Natural killer cell (primary cell): ENCODE results near the gene YPEL5. TPM values are rescaled to one million over a fixed set of nuclear protein-coding genes. Genes with fewer than 3 reads are reported as not detected.

ENCODE experiments used
- ATAC-seq, 3 donors: fragments of 150-1000 bp in 2 of 3; fragments of 200-7000 bp in 1 of 3; cut with Tn5 transposase; 1 replicate in 1 of 3; 2 replicates in 2 of 3; pipeline ENCODE4 v1.10.0; 2021; ENCODE audit warnings: mild to moderate bottlenecking in 2 of 3, moderate library complexity in 2 of 3
- DNase-seq, 2 donors: peaks; one replicate each; pipeline versions ENCODE4 v3.0.0 to v3.0.0-alpha.2; 2013 to 2021; ENCODE audit warnings: mixed read lengths in 1 of 2
- H3K27ac ChIP-seq: one replicate; pipeline ENCODE4 v1.5.1; 2013; ENCODE audit warnings: mild to moderate bottlenecking, low read length
- H3K27me3 ChIP-seq: one replicate; pipeline ENCODE4 v1.6.1; 2013; ENCODE audit warnings: low read length; ENCODE audit not compliant: control insufficient read depth, insufficient read depth
- H3K36me3 ChIP-seq: one replicate; pipeline ENCODE4 v1.6.1; 2013; ENCODE audit warnings: low read length; ENCODE audit not compliant: control insufficient read depth, insufficient read depth
- H3K4me1 ChIP-seq: one replicate; pipeline ENCODE4 v1.6.1; 2013; ENCODE audit warnings: low read length; ENCODE audit not compliant: control insufficient read depth, insufficient read depth
- H3K4me3 ChIP-seq: one replicate; pipeline ENCODE4 v1.5.1; 2013; ENCODE audit warnings: low read length
- H3K9me3 ChIP-seq: one replicate; pipeline ENCODE4 v1.6.1; 2013; ENCODE audit warnings: low read length; ENCODE audit not compliant: control insufficient read depth, insufficient read depth
- H3K27ac Mint-ChIP-seq, 2 donors: one replicate each; pipeline ENCODE4 v1.8.0; 2022; ENCODE audit warnings: mild to moderate bottlenecking in 2 of 2, mixed read lengths in 2 of 2, moderate library complexity in 1 of 2
- H3K27me3 Mint-ChIP-seq, 2 donors: one replicate each; pipeline ENCODE4 v1.8.0; 2022; ENCODE audit warnings: low read depth in 2 of 2, mixed read lengths in 2 of 2
- H3K36me3 Mint-ChIP-seq: one replicate; pipeline ENCODE4 v1.8.0; 2022; ENCODE audit warnings: mixed read lengths
- H3K4me1 Mint-ChIP-seq, 2 donors: one replicate each; pipeline ENCODE4 v1.8.0; 2022; ENCODE audit warnings: mixed read lengths in 2 of 2
- H3K4me3 Mint-ChIP-seq: one replicate; pipeline ENCODE4 v1.8.0; 2022; ENCODE audit warnings: mild to moderate bottlenecking, moderate library complexity, mixed read lengths
- H3K9me3 Mint-ChIP-seq, 2 donors: one replicate each; pipeline ENCODE4 v1.8.0; 2022; ENCODE audit warnings: mixed read lengths in 2 of 2
- CTCF ChIP-seq: fragments of 200-600 bp; IDR thresholded peaks from one replicate; pipeline ENCODE4 v1.8.0; 2022; ENCODE audit warnings: antibody characterized with exemption
- WGBS: methylation state at CpG from one replicate; pipeline ENCODE4 v1.1.7; 2013; ENCODE audit warnings: missing lambda C conversion rate; ENCODE audit not compliant: insufficient coverage; 5-methylcytosine and 5-hydroxymethylcytosine counted together
- intact Hi-C: fragments of 100-400 bp; cut with micrococcal nuclease; formaldehyde crosslinking; loops from one replicate; pipeline ENCODE4 v1.14.2; 2022
- total RNA-seq, 4 donors: library from RNA; stranded (reverse); fragments of 120-200 nt in 1 of 4; gene quantifications; one replicate each; pipeline versions ENCODE4 v1.2.3 to v1.2.4, GENCODE V29; 2013 to 2022

Gene YPEL5
- total RNA-seq, 3 donors from 2014 or later (not counting 1 experiment from before 2014, with no cell fraction given): 569 to 1,094 (median 800) TPM

GRCh38 chr2:30194421-30194820, 47.6 kb downstream of the YPEL5 start:
- TF ChIP-seq CTCF: no peak
- H3K4me3 ChIP-seq: no peak overlapping the region
- WGBS: 89% methylated on average over 7 of the region's 7 CpGs
- no peaks in the 10 kb centered on the region for H3K4me1 ChIP-seq
- no peak overlapping the region for H3K27ac Mint-ChIP-seq
- H3K36me3 Mint-ChIP-seq: no peaks in the 10 kb centered on the region
- intact Hi-C loops: no loop called here
- DNase-seq (no peak), ATAC-seq (no peak)
- H3K9me3 ChIP-seq: no peaks in the 10 kb centered on the region
- no peaks in the 10 kb centered on the region for H3K9me3 Mint-ChIP-seq
- no peak overlapping the region for H3K27ac ChIP-seq
- no peaks in the 10 kb centered on the region for H3K27me3 ChIP-seq
- H3K4me3 Mint-ChIP-seq: no peak overlapping the region
- no peaks in the 10 kb centered on the region for H3K36me3 ChIP-seq
- peaks cover 0 to 8% of the 10 kb centered on the region in 2 donors for H3K27me3 Mint-ChIP-seq
- no peaks in the 10 kb centered on the region for H3K4me1 Mint-ChIP-seq

GRCh38 chr2:30195016-30195415, 48.2 kb downstream of the YPEL5 start:
- H3K27ac Mint-ChIP-seq: peak overlapping the region in 1 of 2 donors; percentile 47
- WGBS: 31% methylated on average over 4 of the region's 4 CpGs
- Histone ChIP-seq H3K27ac (no peak overlapping the region), H3K9me3 (no peaks in the 10 kb centered on the region), H3K27me3 (no peaks in the 10 kb centered on the region), H3K4me1 (no peaks in the 10 kb centered on the region), H3K4me3 (no peak overlapping the region), H3K36me3 (no peaks in the 10 kb centered on the region)
- H3K4me3 Mint-ChIP-seq: no peak overlapping the region
- intact Hi-C loops: no loop called here
- no peaks in the 10 kb centered on the region for H3K36me3 Mint-ChIP-seq
- no peaks in the 10 kb centered on the region for H3K9me3 Mint-ChIP-seq
- H3K4me1 Mint-ChIP-seq: no peaks in the 10 kb centered on the region
- TF ChIP-seq CTCF: no peak
- DNase-seq (no peak), ATAC-seq (no peak)
- peaks cover 0 to 8% of the 10 kb centered on the region in 2 donors for H3K27me3 Mint-ChIP-seq

GRCh38 chr2:30197570-30198192, 50.9 kb downstream of the YPEL5 start:
- WGBS: 86% methylated on average over 6 of the region's 6 CpGs
- H3K9me3 Mint-ChIP-seq: no peaks in the 10 kb centered on the region

More at GRCh38 chr2:30197570-30198192, 50.9 kb downstream of the YPEL5 start:
- ATAC-seq (no peak), DNase-seq (no peak)
- no peak overlapping the region for H3K4me3 ChIP-seq
- H3K27ac ChIP-seq: no peak overlapping the region
- H3K36me3 Mint-ChIP-seq: no peaks in the 10 kb centered on the region
- no peaks in the 10 kb centered on the region for H3K9me3 ChIP-seq
- no peaks in the 10 kb centered on the region for H3K4me1 ChIP-seq
- H3K4me1 Mint-ChIP-seq: no peaks in the 10 kb centered on the region
- H3K27ac Mint-ChIP-seq: no peak overlapping the region
- H3K27me3 ChIP-seq: no peaks in the 10 kb centered on the region
- no peaks in the 10 kb centered on the region for H3K36me3 ChIP-seq
- H3K27me3 Mint-ChIP-seq: peaks cover under 1 to 8% of the 10 kb centered on the region in 2 donors
- no peak overlapping the region for H3K4me3 Mint-ChIP-seq
- intact Hi-C loops: no loop called here
- no peak for TF ChIP-seq CTCF
